Left ventricle myocardium superior (tissue), 1 donor: ENCODE data around the gene ANO8. TPM values are rescaled to one million over a fixed set of nuclear protein-coding genes. Genes with fewer than 3 reads are reported as not detected.
A peak's percentile ranks its signal among the peaks of the same experiment; 100 is the strongest.
"Not testable (repeated sequence)": the region's sequence is repeated elsewhere in the genome, so short reads cannot be mapped to it uniquely, and the experiment has no call there.

Experiments
- ATAC-seq: fragments of 200-7000 bp; cut with Tn5 transposase; one replicate; pipeline ENCODE4 v1.9.1; 2020; ENCODE audit warnings: mild to moderate bottlenecking, moderate library complexity
- DNase-seq: peaks from one replicate; pipeline ENCODE4 v3.0.0-alpha.2; 2020
- intact Hi-C: fragments of 100-400 bp; cut with micrococcal nuclease; formaldehyde crosslinking; loops from one replicate; pipeline ENCODE4 v1.11.0; 2022
- total RNA-seq: library from RNA; stranded (reverse); fragmentation: NEBNext Ultra II Directional; extraction: Animal tissue kit (Norgen Biotek cat#: 25700); gene quantifications from one replicate; pipeline ENCODE4 v1.2.1, GENCODE V29; 2021
- donor health status: DM: no; HTN: yes; CAD: no; lungs with severe emphysema.

The ANO8 gene
- total RNA-seq, 1 donor from 2014 or later: 11.7 TPM

DNA sequence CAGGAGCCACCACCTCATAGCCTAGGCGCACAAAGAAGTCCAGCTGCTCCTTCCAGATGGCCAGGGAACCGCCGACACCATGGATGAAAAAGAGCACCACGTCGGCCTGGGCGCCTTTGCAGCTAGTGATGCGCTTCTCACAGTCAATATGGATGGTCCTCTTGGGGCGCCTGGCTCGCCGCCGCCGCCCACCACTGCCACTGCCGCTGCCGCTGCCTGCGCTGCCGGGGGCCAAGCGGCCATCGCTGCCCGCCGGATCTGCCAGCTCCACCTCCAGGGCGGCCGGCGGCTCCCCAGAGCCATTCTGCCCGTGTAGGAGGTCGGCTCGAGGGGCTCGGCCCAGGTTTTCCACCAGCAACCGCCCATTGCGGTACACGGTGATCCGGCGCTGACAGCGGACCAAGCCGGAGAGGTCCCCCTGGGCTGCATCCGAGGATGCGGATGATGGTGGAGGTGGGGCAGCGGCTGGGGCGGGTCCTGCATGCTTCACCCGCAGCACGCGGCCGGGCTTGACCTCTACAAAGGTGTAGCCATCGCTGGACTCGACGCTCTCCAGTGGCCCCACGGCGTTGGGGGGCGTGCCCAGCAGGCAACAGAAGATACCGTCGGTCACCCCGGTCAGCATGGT, 33.5 kb downstream of the ANO8 start:
- intact Hi-C loops: no loop called here
- ATAC-seq (no peak), DNase-seq (peak; percentile 37)

DNA sequence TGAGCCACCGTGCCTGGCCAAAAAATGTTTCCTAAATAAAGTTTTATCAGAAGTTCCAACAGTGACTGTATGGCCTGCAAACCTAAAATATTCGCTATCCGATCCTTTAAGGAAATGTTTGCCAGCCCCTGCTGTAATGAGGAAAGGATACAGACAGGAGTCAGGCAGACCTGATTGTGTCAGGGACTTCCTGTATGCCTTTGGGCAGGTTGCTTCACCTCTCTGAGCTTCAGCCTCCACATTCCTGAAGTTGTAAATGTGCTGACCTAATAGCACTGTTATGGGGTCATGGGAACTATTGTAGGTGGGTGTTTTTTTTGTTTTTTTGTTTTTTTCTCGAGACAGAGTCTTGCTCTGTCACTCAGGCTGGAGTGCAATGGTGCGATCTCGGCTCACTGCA, 37.7 kb downstream of the ANO8 start:
- intact Hi-C loops: no loop called here

DNA sequence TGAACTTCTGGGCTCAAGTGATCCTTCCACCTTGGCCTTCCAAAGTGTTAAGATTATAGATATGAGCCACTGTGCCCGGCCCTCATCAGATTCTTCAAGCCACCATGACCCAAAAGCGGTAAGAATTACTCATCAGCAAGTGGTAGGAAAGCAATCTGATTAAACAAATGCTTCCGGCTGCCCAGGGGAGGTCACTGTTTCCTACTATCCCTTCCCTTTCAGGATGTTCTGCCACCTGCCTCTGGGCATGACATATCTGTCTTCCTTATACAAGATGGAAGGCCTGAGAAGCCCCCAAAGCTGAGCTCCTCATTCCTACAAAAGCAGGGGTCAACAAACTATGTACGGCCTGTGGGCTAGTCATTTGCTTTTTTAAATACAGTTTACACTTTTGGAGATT, 38.4 kb downstream of the ANO8 start:
- intact Hi-C loops: no loop called here
- no peak for ATAC-seq
- no peak for DNase-seq

More for the DNA sequence above, 37.7 kb downstream of the ANO8 start:
- ATAC-seq: no peak
- no peak for DNase-seq

DNA sequence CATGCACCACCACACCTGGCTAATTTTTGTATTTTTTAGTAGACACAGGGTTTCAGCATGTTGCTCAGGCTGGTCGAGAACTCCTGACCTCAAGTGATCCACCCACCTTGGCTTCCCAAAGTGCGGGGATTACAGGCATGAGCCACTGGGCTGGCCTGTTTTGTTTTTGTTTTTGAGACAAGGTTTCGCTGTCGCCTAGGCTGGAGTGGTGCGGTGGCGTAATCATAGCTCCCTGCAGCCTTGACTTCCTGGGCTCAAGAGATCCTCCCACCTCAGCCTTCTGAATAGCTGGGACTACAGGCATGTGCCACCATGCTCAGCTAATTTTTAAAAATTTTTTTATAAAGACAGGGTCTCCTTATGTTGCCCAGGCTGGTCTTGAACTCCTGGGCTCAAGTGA, 39.1 kb downstream of the ANO8 start:
- intact Hi-C loops, DNase-seq, ATAC-seq: not testable (repeated sequence)

DNA sequence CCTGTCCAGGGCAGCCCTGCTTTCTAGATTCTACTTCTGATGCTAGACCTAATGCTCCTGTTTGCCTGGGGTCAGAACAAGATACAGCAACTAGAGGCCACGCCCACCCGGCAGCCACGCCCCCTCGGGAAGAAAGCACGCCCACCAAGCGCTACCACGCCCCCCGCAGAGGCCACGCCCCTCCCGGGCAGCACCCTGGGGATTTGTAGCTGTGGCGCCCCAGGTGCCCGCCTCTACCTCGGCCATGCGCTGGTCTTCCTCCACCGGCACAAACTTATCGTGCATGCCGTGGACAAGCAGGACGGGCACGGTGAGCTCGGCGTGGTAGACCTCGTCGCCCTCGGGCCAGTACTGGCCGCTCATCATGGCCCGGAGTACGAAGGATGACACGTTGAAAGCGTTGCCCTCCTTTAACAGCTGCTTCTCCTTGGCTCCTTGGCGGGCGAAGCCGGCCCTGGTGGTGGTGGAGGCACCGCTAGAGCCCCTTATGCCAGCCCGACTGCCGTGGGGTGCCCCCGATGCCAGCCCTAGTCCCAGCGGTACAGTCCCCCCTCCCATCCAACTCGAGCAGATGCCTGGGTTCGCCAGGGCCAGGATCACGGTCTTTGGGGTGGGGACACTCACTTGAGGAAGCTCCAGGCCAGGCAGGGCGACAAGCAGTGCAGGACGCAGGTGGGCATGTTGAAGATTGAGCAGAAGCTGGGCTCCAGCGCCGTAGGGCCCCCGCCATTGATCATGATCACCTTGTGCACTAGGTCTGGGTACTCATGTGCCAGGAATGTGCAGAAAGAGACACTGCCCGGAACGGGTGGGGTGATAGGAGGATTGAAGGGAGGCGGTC, 40.4 kb downstream of the ANO8 start:
- DNase-seq: peak; percentile 60
- intact Hi-C loops: no loop called here
- no peak for ATAC-seq

DNA sequence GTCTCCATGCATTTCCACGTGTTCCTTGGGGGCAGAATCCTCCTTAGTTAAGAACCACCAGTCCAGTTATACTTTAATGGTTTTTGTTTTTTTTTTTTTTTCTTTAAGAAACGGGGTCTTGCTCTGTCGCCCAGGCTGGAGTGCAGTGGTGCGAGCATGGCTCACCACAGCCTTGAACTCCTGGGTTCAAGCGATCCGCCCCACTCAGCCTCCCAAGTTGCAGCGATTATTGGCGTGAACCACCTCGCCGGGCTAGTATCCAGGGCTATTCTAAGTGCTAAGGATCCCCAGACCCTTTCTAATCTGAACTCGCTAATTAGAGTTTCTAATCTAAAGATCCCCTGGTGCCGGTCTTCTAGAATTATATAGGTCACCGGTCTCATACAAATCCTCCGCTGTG, 41.0 kb downstream of the ANO8 start:
- DNase-seq: no peak
- no peak for ATAC-seq
- intact Hi-C loops: no loop called here

DNA sequence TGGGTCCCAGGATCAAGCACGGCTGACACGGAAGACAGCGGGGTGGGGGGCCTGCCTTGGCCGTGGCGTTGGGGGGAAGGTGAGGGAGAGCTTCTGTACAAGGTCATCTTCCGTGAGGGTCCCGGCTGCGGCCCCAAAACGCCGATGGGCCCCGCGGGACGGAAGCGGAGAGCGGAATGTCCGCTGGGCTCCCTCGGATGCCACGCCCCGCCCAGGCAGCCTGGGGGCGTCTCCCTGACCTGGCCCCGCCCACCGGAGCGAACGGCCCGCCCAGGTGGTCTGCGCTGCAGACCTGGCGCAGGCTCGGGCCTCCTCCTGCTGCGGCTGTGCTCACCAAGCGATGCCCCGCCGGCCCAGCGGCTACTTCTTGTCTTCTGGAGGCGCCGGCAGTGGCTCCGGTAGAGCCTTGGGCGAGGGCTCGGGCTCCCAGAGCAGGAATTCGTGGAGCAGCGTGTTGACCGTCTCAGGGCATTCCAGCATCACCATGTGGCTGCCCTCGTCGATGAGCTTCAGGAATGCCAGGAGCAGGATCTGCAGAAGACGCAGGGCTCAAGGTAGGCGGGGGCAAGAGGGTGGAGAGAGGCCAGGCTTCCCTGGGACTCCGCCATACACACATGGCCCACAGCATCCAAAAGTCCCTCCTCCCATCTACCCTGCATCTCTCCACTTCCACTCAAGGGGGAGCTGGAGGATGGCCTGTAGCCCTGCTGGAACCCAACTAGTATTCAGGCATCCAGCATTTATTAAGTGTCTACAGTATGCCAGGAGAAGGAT, 42.2 kb downstream of the ANO8 start:
- DNase-seq (peak; percentile 84), ATAC-seq (peak; percentile 93)
- intact Hi-C loops: no loop called here

DNA sequence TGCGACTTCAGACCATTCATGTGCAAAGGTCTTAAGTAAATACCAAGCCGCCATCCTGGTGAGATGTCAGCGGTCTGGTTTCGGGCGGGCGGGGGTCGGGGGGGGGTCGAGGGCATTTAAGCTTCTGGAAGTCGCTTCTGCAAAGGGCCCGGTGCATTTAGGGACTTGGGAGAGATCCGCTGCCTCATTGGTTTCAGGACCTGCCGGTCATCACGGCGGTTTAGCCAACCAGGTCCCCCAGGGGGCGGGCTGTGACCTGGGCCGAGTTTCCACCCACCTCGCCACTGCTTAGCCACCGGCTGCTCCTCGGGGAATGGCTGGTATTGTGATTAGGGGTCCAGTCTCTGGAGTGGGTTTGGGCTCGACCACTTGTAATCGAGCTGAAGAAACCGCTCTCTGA, 45.2 kb downstream of the ANO8 start:
- peak; percentile 84 for DNase-seq
- intact Hi-C loops: loop anchor here (5.0 kb wide), 1 partner anchor 222 kb away; no protein-coding TSS in a partner anchor
- ATAC-seq: peak; percentile 49

DNA sequence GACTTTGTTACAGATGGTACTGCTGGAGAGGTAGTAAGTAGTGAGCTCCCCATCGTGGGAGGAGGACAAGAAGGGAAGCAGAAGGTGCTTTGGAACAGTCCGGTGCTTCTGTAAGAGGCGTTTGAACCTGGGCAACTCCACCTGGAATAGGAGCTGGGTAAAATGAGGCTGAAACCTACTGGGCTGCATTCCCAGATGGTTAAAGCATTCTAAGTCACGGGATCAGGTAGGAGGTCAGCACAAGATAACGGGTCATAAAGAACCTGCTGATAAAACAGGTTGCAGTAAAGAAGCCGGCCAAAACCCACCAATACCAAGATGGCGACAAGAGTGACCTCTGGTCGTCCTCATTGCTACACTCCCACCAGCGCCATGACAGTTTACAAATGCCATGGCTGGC, 47.9 kb downstream of the ANO8 start:
- intact Hi-C loops: loop anchor here (5.0 kb wide), 1 partner anchor 219 kb away; no protein-coding TSS in a partner anchor
- ATAC-seq (no peak), DNase-seq (no peak)

DNA sequence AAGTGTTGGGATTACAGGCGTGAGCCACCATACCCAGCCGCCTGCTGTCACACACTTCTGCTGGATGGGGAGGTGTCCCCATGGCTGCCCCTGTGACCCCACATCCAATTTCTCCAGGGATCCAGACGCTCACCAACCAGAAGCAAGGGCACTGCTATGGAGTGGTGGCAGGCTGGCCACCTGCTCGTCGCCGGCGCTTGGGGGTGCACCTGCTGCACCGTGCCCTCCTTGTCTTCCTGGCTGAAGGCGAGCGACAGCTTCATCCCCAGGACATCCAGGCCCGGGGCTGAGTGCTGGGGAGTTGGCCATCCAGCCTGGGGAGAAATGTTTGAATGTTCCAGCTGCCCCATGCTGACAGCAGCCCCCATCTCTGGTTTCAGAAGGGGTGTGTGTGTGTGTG, 48.4 kb downstream of the ANO8 start:
- no peak for DNase-seq
- ATAC-seq: no peak
- intact Hi-C loops: loop anchor here (5.0 kb wide), 1 partner anchor 219 kb away; no protein-coding TSS in a partner anchor

DNA sequence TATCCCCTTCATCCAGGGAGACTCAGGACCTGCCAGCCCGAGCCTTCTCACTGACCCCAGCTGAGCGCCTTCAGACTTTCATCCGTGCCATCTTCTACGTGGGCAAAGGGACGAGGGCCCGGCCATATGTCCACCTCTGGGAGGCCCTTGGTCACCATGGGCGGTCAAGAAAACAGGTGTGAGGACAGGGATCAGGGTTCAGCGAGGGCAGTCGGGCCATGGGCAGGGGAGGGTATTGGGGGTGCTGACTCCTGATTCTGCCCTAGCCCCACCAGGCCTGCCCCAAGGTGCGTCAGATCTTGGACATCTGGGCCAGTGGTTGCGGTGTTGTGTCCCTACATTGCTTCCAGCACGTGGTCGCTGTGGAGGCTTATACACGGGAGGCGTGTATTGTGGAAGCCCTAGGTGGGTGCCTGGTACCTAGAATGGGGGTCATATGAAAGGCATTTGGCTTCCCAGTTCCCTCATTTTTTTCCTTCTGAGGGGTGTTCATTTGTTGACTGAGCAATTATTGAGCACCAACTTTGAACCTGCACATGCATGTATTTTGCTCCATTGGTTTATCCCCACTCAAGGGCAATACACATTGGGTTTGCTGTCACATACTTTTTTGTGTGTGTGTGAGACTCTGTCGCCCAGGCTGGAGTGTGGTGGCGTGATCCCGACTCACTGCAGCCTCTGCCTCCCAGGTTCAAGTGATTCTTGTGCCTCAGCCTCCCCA, 49.1 kb downstream of the ANO8 start:
- DNase-seq (no peak), ATAC-seq (no peak)
- intact Hi-C loops: loop anchor here (5.0 kb wide), 1 partner anchor 218 kb away; no protein-coding TSS in a partner anchor

DNA sequence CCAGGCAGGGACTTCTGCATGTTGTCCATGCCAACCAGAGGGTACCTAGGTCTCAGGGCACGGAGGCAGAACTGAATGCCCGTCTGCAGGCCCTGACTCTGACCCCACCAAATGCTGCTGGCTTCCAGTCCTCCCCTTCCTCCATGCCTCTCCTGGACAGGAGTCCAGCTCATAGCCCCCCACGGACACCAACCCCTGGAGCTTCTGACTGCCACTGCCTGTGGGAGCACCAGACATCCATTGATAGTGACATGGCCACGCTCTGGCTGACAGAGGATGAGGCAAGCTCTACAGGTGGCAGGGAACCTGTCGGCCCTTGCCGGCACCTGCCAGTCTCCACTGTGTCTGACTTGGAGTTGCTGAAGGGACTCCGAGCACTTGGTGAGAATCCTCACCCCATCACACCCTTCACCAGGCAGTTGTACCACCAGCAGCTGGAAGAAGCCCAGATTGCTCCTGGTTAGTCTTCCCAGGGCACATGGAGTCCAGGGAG, 51.1 kb downstream of the ANO8 start:
- DNase-seq: no peak
- no peak for ATAC-seq
- intact Hi-C loops: no loop called here

DNA sequence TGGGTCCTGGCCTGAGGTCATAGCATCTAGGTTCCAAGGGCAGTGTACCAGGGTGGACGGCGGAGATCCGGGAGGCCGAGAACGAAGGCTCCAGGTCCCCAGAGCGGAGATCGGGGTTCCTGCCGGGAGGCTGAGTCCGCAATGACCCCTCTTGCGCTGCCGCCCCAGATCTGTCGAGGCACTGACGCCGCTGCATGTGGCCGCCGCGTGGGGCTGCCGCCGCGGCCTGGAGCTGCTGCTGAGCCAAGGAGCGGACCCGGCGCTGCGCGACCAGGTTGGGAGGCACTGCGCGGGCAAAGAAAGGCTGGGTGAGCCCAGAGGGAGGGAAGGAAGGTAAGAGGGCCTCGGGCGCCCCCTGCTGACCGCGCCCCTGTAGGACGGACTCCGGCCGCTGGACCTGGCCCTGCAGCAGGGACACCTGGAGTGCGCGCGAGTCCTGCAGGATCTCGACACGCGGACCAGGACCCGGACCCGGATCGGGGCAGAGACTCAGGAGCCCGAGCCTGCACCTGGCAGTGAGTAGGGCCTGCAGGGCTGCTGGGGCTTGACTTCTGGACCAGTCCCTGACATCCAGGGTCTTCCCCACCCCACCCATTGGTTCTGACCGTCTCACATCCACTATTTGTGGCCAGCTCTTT, 52.0 kb downstream of the ANO8 start:
- intact Hi-C loops: no loop called here
- DNase-seq (peak; percentile 91), ATAC-seq (peak; percentile 97)

DNA sequence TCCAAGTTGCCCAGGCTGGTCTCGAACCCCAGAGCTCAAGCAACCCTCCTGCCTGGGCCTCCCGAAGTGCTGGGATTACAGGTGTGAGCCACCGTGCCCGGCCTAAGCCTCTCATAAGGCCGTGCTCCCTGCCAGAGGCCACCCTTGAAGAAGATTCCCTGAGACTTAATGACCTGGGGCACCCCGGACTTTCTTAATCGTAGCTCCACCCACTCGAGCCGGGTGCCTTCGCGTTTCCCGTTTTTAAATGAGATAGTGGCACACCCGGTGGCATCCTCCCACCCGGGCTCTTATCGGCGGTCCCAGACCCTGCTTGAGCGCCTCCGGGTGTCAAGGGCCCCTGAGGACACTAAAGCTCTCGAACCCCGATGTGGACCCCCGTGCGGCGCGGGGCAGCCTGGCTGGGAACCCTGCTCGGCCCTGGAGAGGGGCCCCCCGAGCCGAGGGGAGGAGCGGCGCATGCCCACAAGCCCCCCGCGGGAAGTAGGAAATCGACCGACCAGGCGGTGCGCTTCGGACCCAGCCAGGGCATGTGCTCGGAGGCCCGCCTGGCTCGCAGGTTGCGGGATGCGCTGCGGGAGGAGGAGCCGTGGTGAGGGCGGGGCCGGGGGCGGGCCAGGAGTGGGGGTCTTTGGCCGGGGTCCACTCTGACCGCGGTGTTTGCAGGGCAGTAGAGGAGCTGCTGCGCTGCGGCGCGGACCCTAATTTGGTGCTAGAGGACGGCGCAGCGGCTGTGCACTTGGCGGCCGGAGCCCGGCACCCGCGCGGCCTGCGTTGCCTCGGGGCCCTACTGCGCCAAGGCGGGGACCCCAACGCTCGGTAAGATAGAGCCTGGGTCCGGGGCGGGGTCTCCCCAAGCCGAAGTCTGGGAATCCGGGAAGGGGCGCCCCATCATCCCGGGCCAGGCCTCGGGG, 53.0 kb downstream of the ANO8 start, which contains the start of gene ANKLE1:
ANKLE1 (plus strand) TSS at position 511 of the 914 bp plus-strand sequence; CDS start at position 531, 20 bp downstream.
- ATAC-seq (peak; percentile 40), DNase-seq (peak; percentile 48)
- intact Hi-C loops: no loop called here

DNA sequence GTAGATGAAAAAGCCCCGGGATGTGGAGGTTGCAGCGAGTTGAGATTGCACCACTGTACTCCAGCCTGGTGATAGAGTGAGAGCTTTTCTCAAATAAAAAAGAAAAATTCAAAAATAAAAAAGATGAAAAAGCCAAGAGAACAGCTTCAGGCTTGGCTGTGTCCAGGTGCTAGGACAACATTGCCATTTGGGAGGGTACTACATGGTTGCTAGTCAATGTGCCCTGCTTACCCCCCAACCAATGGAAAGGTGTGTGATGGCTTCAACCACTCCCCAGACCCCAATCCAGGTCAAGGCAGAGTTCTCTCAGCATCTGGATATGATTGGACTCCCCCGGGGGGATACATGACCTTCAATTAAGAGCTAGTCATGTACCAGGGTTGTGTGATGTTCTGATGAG, 55.2 kb downstream of the ANO8 start:
- intact Hi-C loops: no loop called here

DNA sequence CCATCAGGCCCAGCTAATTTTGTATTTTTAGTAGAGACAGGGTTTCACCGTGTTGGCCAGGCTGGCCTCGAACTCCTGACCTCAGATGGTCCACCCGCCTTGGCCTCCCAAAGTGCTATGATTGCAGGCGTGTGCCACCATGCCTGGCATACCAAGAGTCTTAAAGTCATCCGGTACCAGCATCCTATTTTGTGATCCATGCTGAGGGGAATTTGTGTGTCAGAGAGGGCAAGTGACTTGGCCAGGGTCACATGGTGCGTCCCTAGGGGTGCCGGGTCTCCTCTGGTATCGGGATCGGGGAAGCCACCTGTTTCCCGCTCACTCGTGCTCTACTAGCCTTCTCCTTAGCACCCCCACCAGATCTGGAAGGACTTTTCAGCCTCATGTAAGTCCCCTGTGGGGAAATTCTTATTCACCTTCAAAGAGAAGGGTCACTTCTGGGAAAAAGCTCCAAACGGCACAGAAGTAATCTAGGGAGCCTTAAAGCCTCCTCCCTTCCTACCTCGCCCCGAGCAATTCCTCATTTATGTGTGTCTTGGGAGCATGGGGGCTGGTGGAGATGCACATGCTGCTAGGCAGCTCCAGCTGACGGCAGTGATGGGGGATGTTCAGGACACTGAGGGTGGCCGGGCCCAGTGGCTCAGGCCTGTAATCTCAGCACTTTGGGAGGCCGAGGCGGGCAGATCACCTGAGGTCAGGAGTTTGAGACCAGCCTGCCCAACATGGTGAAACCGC, 59.0 kb downstream of the ANO8 start:
- no peak for DNase-seq
- intact Hi-C loops: no loop called here
- ATAC-seq: no peak

More for the DNA sequence above, 55.2 kb downstream of the ANO8 start:
- ATAC-seq (no peak), DNase-seq (no peak)

DNA sequence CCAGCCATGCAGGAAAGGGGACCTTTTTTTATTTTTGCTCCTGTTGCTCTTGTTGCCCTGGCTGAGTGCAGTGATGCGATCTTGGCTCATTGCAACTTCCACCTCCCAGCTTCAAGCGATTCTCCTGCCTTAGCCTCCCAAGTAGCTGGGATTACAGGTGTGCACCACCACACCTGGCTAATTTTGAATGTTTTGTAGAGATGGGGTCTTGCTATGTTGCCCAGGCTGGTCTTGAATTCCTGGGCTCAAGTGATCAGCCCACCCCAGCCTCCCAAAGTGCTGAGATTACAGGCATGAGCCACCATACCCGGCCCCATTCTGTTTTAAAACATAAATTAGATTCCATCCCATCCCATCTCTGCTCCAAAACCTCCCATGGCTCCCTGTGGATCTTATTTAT, 59.8 kb downstream of the ANO8 start:
- intact Hi-C loops, ATAC-seq, DNase-seq: not testable (repeated sequence)
